Bronchus fibroblast of lung (primary cell): ENCODE data around the gene ZNF624. TPM values are rescaled to one million over a fixed set of nuclear protein-coding genes. Genes with fewer than 3 reads are reported as not detected.

Experiments used
- total RNA-seq: library from RNA; depleted of rRNA; stranded (reverse); fragments of >200 nt; gene quantifications from 2 replicates; pipeline ENCODE4 v1.2.3, GENCODE V29; 2015

Gene ZNF624
- 1.8 and 3.2 TPM in 2 replicates for total RNA-seq

DNA sequence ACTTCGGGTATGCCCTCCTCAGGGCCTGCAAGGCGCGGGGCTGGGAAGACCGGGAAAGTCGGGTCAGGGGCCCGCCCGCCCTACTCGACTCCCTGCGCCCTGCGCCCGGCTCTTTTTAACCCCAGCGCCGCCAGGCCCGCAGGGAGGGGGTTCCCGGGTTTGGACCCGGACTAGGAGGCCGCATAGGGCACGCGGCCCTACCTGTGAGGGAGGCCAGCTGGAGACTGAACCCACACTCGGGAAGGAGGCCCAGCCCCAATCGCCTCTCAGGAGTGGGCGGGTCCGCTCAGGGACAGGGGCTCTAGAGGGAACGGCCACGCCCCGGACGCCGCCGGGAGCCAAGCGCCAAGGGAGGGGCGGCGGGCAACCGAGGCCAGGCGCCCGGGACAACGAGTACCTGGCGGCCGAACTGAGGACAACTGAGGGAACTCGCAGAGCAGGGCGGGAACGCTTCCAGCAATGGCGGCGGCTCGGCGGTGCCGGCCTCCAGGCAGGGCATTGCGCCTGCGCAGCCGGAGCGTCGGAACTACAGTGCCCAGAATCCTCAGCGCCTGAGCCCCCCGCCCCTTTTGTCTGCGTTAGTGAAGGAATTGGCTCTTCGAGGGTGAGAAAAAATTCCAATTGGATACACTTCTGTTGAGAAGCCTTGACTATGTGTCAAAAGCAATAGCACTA, at the start of gene ZNF624:
Gene ZNF624 (minus strand): TSS at position 484 of the 675 bp plus-strand sequence.

GRCh38 chr17:16689731-16690281, 36.2 kb upstream of the ZNF624 start, which contains the start of gene CCDC144A:
CCDC144A (plus strand) TSS chr17:16690241; CDS start chr17:16690401, 160 bp downstream.

Other genes with a start within 250 kb of the ZNF624 start
- 38.3 and 39.7 TPM in 2 replicates for gene TRPV2, start 238.3 kb downstream of the ZNF624 start, total RNA-seq
- 0.34 and 0.59 TPM in 2 replicates for gene LRRC75A, start 161.7 kb downstream of the ZNF624 start, total RNA-seq
- 5.7 and 6.2 TPM in 2 replicates for gene ZNF287, start 84.6 kb downstream of the ZNF624 start, total RNA-seq
- gene CCDC144A, start 36.4 kb upstream of the ZNF624 start, total RNA-seq: 0.45 and 0.84 TPM in 2 replicates